Ecto neural progenitor cell (in vitro differentiated cells): ENCODE measurements around the gene GPR62.
"Not testable (repeated sequence)": the region's sequence is repeated elsewhere in the genome, so short reads cannot be mapped to it uniquely, and the experiment has no call there.

ENCODE experiments used
- DNase-seq: peaks from one replicate; pipeline ENCODE4 v3.0.0-alpha.2; 2018; ENCODE audit warnings: low spot score

The GPR62 gene

DNA sequence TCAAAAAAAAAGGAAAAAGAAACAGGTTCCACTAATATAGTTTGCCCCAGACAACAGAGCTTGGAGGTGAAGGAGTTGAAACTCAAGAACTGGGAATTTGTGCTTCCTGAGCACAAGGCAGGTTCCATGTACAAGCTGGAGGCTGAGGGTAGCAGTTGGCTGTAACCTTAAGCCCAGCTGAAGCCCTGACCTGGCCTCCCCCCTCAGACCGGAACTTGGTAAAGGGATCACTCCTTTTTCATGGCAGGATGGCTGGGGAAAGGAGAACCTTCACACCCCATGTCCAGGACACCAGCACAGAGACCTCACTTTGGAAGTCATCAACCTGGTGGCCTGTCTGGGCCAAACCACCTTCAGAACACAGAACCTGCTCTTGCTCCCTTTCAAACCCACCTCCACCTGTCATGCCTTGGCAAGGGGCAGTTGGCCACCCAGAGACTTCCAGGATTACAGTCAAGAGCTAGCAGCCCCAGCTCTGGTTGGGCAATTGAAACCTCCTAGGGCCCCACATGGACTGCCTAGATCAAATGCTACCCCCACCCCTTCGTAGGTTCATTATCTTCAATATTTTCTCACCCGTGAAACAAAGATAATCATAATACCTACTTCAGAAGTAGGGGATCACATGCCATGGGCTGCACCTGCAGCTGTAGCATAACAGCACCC is 37.0 kb downstream of the GPR62 start:
- DNase-seq = no peak

DNA sequence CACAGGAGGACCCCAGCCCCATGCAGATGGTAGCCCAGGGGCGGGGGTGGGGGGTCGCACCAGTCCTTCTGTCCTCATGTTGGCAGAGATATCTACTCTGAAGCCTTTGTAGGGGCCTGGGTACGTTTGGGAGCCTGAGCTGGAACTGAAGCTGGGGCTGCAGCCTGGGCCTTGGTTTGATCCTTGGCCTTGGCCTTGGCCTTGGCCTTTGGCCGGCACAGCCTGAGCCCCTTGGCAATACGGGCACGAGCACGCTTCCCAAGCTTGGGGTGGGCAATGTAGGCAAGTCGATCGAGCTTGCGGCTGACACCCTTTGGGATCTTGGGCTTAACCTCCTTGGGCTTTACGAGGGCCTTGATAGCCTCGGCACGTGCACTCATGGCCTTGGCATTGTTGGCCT is 38.5 kb downstream of the GPR62 start:
- not testable (repeated sequence) for DNase-seq

- DNase-seq = no peak
Observed at GRCh38 chr3:51994530-51994929, 39.3 kb downstream of the GPR62 start.

- peak; percentile 92 for DNase-seq
Observed at GRCh38 chr3:51995346-51996163, 40.4 kb downstream of the GPR62 start, which contains the start of gene RPL29. TSS of gene RPL29 (minus strand) at chr3:51995895. CDS start at chr3:51995461, 434 bp downstream.

GRCh38 chr3:51997172-51997571 is 42.0 kb downstream of the GPR62 start:
- no peak for DNase-seq

- DNase-seq = no peak
Observed at GRCh38 chr3:51997935-51998596, 42.9 kb downstream of the GPR62 start.

DNA sequence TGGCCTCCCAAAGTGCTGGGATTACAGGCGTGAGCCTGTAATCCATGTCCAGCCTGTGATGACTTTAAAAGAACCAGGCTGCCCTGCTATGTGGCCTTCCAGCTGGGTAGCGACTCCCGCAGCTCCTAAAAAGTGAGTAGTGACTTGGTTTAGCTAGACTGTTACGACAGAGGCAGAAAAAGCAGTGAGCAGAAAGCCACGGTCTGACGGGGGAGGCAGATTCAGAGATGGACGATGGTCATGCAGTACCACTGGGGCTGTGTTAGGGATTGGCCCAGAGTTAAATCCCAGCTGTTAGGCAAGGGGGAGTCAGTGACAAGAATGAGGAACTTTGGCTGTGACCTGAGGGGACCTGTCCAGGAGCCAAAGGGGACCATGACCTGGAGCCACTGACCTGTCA is 43.6 kb downstream of the GPR62 start:
- DNase-seq = no peak

DNA sequence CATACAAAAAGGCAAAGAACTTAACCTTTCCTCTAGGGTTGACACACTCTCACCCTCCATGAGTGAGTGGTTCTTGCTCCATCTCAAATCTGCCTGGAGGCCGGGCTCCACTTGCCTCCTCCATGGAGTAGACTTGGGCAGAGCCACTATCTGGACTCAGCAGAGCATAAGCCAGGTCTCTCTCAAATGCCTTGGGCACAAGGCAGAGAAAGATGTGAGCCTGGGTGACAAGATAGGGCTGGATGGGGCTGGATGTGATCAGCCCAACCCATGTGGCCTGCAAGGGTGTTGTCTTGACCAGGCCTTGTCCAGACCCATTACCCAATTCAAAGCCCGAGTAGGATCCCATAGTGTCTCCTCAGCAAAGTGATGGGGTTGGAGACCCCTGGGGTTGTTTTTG is 44.7 kb downstream of the GPR62 start:
- no peak for DNase-seq

GRCh38 chr3:52001443-52001974 is 46.3 kb downstream of the GPR62 start:
- peak; percentile 93 for DNase-seq

DNA sequence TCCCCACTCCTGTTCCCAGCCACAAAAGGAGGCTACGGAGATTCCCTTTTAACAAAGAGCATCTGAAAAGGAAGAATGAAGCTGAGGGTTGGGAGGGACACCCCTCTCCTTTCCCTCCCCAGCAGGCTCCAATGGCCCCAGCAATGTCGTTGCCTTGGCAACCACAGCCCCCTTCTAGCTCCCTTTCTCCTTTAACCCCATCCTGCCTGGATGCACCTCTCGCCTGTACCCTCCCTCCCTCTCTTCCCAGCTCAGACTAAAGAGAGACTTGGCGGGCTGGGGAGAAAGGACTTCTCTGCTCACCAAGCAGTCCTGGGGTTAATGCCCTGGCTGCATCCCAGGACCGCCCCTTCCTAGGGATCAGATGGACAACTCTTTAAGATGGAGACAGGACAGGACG is 47.6 kb downstream of the GPR62 start:
- DNase-seq = peak; percentile 64

GRCh38 chr3:52004163-52004787 is 49.1 kb downstream of the GPR62 start:
- peak; percentile 86 for DNase-seq

GRCh38 chr3:52004906-52005395 is 49.8 kb downstream of the GPR62 start:
- DNase-seq = no peak

GRCh38 chr3:52005571-52005986 is 50.4 kb downstream of the GPR62 start:
- DNase-seq = peak; percentile 63

- no peak for DNase-seq
Observed at GRCh38 chr3:52006017-52006819, 51.0 kb downstream of the GPR62 start.

- DNase-seq = no peak
Observed at GRCh38 chr3:52006820-52007133, 51.6 kb downstream of the GPR62 start.
